NCI-H2227 treated with DMSO at 0.1 percent for 48 hours (cell line): Measurements from ENCODE around the gene RIMOC1.

Source experiments
- DNase-seq: peaks from one replicate; lab custom pipeline; 2025; lab: John Stamatoyannopoulos, UW

RIMOC1 gene

GRCh38 chr5:41903892-41904799, at the start of gene RIMOC1:
RIMOC1 (plus strand) TSS chr5:41904344; CDS start chr5:41904368, 24 bp downstream.
- peak; percentile 100 for DNase-seq

GRCh38 chr5:41856644-41857491, 47.3 kb upstream of the RIMOC1 start:
- peak; percentile 84 for DNase-seq

- no peak for DNase-seq
These were observed 46.2 kb upstream of the RIMOC1 start for GRCh38 chr5:41857989-41858388.

GRCh38 chr5:41858890-41859289, 45.3 kb upstream of the RIMOC1 start:
- DNase-seq: no peak

GRCh38 chr5:41863871-41864486, 40.2 kb upstream of the RIMOC1 start:
- no peak for DNase-seq

- DNase-seq: peak; percentile 60
These were observed 34.9 kb upstream of the RIMOC1 start for GRCh38 chr5:41869151-41869723.

GRCh38 chr5:41869724-41870626, 34.2 kb upstream of the RIMOC1 start, which contains the start of gene OXCT1:
OXCT1 (minus strand) TSS chr5:41870425; CDS start chr5:41870358, 67 bp downstream.
- DNase-seq: peak; percentile 91

- DNase-seq: no peak
These were observed 33.5 kb upstream of the RIMOC1 start for GRCh38 chr5:41870627-41871048.

- no peak for DNase-seq
These were observed 32.3 kb upstream of the RIMOC1 start for GRCh38 chr5:41871852-41872251.

- no peak for DNase-seq
These were observed 29.6 kb upstream of the RIMOC1 start for GRCh38 chr5:41874512-41875060.

GRCh38 chr5:41875121-41875520, 29.0 kb upstream of the RIMOC1 start:
- no peak for DNase-seq

- no peak for DNase-seq
These were observed 27.5 kb upstream of the RIMOC1 start for GRCh38 chr5:41876678-41877077.

- no peak for DNase-seq
These were observed 26.7 kb upstream of the RIMOC1 start for GRCh38 chr5:41877408-41877807.

- DNase-seq: no peak
These were observed 26.0 kb upstream of the RIMOC1 start for GRCh38 chr5:41878173-41878572.

- no peak for DNase-seq
These were observed 25.3 kb upstream of the RIMOC1 start for GRCh38 chr5:41878643-41879478.

GRCh38 chr5:41882765-41883164, 21.4 kb upstream of the RIMOC1 start:
- DNase-seq: no peak

- DNase-seq: no peak
These were observed 20.9 kb upstream of the RIMOC1 start for GRCh38 chr5:41883243-41883642.

GRCh38 chr5:41883936-41884335, 20.2 kb upstream of the RIMOC1 start:
- no peak for DNase-seq

- DNase-seq: no peak
These were observed 18.9 kb upstream of the RIMOC1 start for GRCh38 chr5:41885286-41885685.
